Measurements from ENCODE around the gene SLC27A2.
"Not testable (repeated sequence)": the region's sequence is repeated elsewhere in the genome, so short reads cannot be mapped to it uniquely, and the experiment has no call there.

Gene SLC27A2

GRCh38 chr15:50162969-50163718 is 18.9 kb upstream of the SLC27A2 start:
- in situ Hi-C loops (cut with MboI; ENCODE audit: low sequenced_read_pairs), result no loop called here

- in situ Hi-C loops (cut with MboI; ENCODE audit: low sequenced_read_pairs), result no loop called here
Measured at GRCh38 chr15:50163719-50164410, 18.1 kb upstream of the SLC27A2 start.

GRCh38 chr15:50164458-50164857 is 17.5 kb upstream of the SLC27A2 start:
- in situ Hi-C loops (cut with MboI; ENCODE audit: low sequenced_read_pairs), result no loop called here

- in situ Hi-C loops (cut with MboI; ENCODE audit: low sequenced_read_pairs), result no loop called here
Measured at GRCh38 chr15:50166216-50166615, 15.8 kb upstream of the SLC27A2 start.

GRCh38 chr15:50167110-50167509 is 14.9 kb upstream of the SLC27A2 start:
- in situ Hi-C loops (cut with MboI; ENCODE audit: low sequenced_read_pairs), result no loop called here

- in situ Hi-C loops (cut with MboI; ENCODE audit: low sequenced_read_pairs), result no loop called here
Measured at GRCh38 chr15:50168379-50168778, 13.6 kb upstream of the SLC27A2 start.

GRCh38 chr15:50168783-50169411 is 13.1 kb upstream of the SLC27A2 start:
- in situ Hi-C loops (cut with MboI; ENCODE audit: low sequenced_read_pairs), result no loop called here

GRCh38 chr15:50172360-50172895 is 9.6 kb upstream of the SLC27A2 start:
- in situ Hi-C loops (cut with MboI; ENCODE audit: low sequenced_read_pairs), result not testable (repeated sequence)

- in situ Hi-C loops (cut with MboI; ENCODE audit: low sequenced_read_pairs), result no loop called here
Measured at GRCh38 chr15:50176869-50177268, 5.1 kb upstream of the SLC27A2 start.

- in situ Hi-C loops (cut with MboI; ENCODE audit: low sequenced_read_pairs), result no loop called here
Measured at GRCh38 chr15:50180091-50180490, 1.9 kb upstream of the SLC27A2 start.

GRCh38 chr15:50180582-50180981 is 1.4 kb upstream of the SLC27A2 start:
- in situ Hi-C loops (cut with MboI; ENCODE audit: low sequenced_read_pairs), result no loop called here

- in situ Hi-C loops (cut with MboI; ENCODE audit: low sequenced_read_pairs), result no loop called here
Measured at GRCh38 chr15:50181201-50181968, 611 bp upstream of the SLC27A2 start.

- in situ Hi-C loops (cut with MboI; ENCODE audit: low sequenced_read_pairs), result no loop called here
Measured at GRCh38 chr15:50182219-50183013, 420 bp downstream of the SLC27A2 start.

- in situ Hi-C loops (cut with MboI; ENCODE audit: low sequenced_read_pairs), result no loop called here
Measured at GRCh38 chr15:50183112-50183794, 1.3 kb downstream of the SLC27A2 start.

GRCh38 chr15:50184863-50185504 is 3.0 kb downstream of the SLC27A2 start:
- in situ Hi-C loops (cut with MboI; ENCODE audit: low sequenced_read_pairs), result no loop called here

- in situ Hi-C loops (cut with MboI; ENCODE audit: low sequenced_read_pairs), result no loop called here
Measured at GRCh38 chr15:50186090-50186489, 4.1 kb downstream of the SLC27A2 start.

- in situ Hi-C loops (cut with MboI; ENCODE audit: low sequenced_read_pairs), result no loop called here
Measured at GRCh38 chr15:50186752-50187151, 4.8 kb downstream of the SLC27A2 start.

GRCh38 chr15:50187525-50187924 is 5.5 kb downstream of the SLC27A2 start:
- in situ Hi-C loops (cut with MboI; ENCODE audit: low sequenced_read_pairs), result no loop called here

- in situ Hi-C loops (cut with MboI; ENCODE audit: low sequenced_read_pairs), result no loop called here
Measured at GRCh38 chr15:50187997-50188396, 6.0 kb downstream of the SLC27A2 start.
